HG03135 (cell line): Measurements from ENCODE around the gene TWSG1.
"Not testable (repeated sequence)": the region's sequence is repeated elsewhere in the genome, so short reads cannot be mapped to it uniquely, and the experiment has no call there.

Experiments
- ATAC-seq: cut with Tn5 transposase; IDR thresholded peaks from one replicate; pipeline ENCODE4 v1.9.1; 2021; ENCODE audit warnings: mild to moderate bottlenecking, moderate library complexity; ENCODE audit not compliant: unreplicated experiment

Gene TWSG1

DNA sequence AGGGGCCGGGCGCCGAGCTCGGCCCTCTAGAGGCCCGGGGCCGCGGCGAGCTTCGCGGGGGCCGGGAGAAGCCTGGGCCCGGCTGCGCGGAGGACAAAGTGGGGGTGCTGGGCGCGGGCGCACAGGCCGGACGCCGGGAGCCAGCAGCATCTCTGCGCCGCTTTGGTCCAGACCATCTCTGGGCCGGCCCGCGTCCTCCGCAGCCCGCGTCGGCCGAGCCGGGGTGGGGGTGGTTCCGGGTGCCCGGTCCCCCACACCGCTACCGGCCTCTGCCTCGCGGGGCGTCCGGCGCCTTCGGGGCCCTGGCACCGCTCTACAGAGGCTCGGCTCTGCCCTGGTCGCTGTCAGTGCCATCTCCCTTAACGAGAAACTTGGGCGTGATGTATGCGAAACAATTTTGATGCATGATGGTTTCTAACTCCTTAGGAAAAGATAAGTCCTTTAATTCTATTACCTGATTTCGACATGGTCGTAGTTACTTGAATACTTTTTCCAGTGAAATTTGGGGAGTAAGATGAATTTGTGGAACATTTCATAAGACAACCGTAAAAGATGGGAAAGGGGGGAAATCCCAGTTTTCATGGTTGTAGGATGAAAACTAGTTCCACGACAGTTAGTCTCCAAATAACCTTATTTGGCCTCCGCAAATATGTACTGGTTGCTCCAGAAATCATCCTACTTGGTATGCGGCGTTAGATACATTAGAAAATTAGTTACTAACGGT lies 562 bp downstream of the TWSG1 start:
- peak; percentile 43 for ATAC-seq

DNA sequence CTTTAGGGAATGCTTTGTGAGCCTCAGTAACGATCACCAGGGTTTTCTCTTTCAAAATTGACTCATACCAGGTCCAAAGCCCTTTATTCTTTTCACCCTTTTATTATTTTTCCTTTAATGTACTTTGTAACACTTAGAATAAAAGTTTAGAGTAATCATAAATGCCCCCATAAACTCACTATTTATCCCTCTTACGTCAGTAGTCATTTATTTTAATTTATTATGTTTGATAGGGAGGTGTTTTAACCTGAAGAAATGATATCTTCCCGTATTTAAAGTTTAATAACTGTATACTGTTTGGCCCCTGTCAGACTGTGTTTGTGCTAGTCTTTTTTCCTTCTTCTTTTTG lies 1.1 kb downstream of the TWSG1 start:
- ATAC-seq: no peak

DNA sequence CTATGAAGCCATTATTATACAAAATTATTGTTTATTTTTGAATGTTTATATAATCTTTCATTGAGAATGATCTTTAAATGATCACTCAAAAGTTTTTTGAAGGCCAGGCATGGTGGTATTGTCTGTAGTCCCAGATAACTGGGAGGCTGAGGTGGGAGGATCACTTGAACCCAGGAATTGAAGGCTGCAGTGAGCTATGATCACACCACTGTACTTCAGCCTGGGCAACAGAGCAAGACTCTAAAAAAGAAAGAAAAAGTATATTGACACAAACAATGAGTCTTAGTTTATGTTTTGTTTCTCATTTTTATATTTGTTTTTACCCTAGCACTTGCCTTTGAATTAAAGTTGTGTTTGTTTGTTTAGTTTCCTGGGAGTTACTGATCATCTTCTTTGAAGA lies 2.3 kb downstream of the TWSG1 start:
- no peak for ATAC-seq

DNA sequence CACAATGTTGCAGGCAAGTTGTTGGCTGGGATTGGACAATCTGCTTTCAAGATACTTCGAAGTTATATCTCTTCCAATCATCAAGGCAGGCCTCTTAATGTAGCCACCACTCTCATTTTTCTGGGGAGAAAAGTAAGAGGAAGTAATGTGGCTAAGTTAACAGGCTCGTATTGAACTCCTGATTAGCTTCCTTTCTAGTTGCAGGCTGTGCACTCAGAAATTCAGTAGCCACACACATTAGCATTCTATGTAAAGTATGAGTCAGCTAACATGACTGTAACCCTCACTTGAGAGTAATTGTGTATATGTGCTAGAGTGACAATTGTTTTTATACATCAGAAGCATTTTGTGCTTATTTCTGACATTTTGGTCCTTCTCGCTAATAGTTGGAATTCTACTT lies 3.3 kb downstream of the TWSG1 start:
- ATAC-seq: no peak

DNA sequence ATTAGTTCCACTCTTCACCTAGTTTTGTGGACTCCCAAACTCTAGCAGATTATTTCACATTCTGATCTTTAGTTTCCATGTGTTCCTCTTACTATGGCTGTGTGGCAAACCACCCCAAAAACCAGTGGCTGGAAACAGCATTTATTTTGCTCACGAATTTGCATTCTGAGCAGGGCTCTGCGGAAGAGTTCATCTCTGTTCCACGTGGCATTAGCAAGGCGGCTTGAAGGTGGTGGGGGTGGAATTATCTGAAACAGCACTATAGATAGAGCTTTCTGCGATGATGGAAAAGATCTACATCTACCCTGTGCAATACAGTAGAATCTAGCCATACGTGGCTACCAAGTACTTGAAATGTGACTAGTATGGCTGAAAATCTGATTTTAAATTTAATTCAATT lies 5.9 kb downstream of the TWSG1 start:
- no peak for ATAC-seq

DNA sequence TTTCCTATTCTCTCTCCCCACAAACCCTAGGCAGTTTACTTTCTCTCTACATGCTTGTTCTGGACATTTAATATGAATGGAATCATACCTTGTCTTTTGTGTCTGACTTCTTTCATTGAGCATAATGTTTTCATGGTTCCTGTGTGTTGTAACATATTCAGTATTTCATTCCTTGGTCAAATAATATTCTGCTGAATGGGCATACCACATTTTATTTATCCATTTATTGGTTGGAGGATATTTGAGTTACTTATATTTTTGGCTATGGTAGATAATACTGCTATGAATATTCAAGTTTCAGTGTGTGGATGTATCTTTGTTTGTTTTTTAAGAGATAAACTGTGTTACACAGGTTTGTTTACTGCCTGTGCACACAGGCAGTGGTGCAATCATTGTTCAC lies 9.0 kb downstream of the TWSG1 start:
- ATAC-seq: no peak

DNA sequence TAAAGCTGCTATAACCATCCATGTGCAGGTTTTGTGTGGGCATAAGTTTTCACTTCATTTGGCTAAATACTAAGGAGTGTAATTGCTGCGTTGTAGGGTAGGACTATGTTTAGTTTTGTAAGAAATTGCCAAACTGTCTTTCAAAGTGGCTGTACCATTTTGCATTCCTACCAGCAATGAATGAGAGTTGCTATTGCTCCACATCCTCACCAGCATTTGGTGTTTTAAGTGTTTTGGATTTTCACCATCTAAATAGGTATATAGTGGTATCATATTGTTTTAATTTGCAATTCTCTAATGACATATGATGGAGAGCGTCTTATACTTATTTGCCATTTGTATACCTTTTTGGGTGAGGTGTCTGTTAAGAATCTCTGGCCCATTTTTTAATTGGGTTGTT lies 12.2 kb downstream of the TWSG1 start:
- no peak for ATAC-seq

DNA sequence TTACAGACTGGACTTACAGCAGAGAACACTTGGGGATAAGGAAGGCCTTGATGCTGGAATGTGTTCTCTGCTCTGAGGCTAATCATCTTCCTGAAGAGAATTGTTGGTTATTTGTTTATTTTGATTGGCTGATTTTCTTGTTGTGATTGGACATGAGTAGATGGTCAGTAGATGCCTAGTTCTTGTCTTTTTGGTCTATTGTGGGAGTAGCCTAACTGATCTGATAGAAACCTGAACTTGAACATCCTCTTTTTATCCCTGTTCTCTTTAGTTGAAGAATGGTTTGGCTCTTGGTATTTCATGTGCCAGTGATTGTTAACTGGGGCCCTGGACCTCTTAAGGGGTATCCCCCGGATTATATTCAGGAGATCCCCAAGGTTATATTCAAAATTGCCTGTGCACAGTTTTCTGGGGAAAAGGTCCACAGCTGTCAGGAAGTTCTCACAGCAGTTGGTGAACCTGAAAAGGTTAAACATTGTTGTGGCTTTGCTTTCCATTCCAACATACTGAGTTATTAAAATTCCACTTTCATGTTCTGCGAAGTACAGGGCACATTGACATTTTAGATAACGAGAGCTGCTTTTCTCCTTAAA lies 13.6 kb downstream of the TWSG1 start:
- ATAC-seq: no peak

DNA sequence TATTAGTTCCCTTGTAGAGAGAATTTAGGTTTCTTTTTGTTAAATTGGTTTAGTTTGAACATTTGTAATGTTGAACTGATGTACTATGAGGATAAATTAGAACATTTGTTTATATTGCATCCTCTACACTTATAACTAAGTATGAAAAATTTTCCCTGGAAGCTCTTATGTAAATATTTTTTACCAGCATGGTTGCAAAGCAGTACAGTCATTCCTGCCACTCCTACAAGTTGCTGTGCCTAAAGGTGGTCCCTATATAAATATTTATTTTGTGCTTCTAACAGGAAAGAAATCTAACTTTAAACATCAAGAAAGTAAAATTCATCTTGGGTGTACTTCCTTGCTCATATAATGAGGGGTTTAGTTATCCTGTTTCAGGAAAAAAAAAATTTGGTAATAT lies 14.2 kb downstream of the TWSG1 start:
- no peak for ATAC-seq

DNA sequence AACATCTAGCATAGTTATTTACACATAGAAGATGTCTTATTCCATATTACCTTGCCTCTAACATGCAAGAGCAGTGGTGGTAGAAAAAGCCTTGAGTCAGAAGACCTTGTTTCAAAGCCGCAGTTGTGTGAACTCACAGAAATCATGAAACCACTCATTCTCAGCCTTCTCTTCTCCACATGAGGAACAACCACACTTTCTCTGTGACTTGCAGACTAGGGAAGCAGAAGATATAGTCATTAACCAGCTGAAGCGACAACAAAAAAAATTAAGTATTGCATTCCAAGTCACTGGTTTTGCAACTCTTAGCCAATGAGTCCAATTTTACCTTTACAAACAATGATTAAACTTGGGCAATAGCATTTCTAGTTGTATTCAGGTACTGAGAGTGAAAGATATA lies 19.0 kb downstream of the TWSG1 start:
- peak; percentile 77 for ATAC-seq

DNA sequence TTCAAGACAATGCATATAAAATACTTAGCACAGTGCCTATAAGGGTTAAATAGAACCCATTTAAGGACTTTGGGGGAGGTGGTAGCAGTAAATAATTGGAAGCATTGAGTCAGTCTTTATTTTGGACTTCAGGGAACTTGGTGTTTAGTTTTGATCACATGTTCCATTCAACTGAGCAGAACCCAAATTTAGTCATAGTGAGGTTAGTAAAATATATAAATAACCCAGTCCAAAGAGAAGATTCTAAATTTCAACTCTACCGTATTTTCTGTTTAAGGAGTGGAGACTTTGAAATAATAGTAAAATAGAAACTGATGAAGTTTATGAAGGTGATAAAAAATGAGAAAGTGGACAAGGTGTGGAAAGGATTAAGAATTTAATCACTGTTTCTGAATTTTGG lies 19.7 kb downstream of the TWSG1 start:
- no peak for ATAC-seq

DNA sequence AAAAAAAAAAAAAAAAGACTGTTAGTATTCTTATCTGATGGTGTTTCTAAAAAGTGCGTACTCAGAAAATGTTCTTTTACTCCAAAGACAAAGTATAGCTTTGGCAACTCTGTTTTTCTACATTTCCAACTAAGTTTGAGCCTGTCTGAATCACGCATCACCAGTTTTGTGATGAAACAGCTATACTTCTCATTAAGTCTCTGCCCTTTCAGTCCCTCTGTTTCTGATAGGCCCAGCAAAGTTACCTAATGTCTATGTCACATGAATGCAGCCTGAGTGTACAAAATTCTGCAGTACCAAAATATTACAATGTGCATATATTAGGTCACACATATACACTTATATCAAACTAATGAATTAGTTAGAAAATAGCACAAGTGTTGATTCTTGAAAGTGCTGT lies 22.4 kb downstream of the TWSG1 start:
- ATAC-seq: no peak

DNA sequence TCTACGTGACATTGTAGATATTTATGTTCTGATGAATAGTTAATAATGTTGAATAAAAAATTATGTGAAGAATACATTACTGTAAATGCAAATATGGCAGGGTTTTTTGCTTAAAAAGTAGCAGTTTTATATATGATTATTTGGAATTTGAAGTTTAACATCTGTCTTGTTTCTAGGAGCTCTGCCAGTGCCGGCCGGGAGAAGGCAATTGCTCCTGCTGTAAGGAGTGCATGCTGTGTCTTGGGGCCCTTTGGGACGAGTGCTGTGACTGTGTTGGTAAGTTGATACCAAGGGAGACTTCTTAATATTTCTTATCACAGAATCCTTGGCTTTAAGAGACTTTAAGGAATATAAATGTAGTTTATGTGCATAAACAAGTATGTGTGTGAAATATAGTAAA lies 25.2 kb downstream of the TWSG1 start:
- no peak for ATAC-seq

DNA sequence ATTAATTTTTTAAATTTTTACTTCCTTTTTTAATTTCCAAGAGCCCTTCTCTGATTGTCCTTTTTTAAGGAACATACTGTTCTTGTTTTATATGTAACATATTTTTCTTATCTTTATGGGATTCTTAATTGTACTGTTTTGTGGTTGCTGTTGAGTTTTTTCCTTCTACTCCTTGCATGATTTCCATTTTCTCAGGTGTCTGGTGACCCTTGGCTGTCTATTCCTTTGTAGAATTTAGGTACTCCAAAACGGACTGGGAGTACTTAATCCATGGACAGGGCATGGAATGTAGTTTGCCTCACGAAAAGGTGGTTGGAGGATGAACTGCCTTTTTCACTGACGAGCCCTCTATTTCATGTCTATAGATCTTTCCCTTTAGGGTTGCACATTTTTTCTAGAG lies 26.6 kb downstream of the TWSG1 start:
- ATAC-seq: no peak

DNA sequence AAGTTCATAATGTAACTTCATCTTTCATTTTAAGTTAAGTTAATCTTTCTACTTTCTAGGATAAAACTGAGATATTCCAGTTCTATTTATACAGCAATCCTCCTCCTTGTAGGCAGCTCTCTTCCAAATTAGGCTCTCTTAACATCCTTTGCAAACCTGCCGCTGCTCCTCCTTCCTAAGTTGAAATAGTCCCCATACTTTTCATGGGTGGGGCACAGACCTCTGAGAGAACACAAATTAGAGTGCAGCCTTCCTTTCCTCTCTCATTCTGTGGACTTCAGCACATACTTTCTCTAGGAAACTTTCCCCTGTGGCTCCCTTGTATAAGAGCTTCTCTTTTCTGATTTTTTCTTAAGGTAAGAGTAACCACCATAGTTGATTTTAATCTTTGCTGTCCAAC lies 28.3 kb downstream of the TWSG1 start:
- ATAC-seq: no peak

DNA sequence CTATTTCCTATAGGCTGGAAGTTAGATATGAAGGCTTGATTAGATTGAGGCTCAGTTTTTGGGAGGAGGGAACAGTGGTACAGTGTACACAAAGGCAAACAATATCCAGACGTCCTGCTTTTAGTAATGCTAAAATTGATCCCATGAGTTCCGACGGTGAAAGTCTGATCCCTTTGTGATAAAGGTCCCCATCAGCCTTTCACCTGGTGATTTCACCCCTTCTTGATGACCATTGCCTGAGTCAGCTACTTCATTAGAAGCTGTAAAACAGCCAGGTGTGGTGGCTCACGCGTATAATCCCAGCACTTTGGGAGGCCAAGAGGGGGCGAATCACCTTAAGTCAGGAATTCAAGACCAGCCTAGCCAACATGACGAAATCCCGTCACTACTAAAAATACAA lies 29.7 kb downstream of the TWSG1 start:
- ATAC-seq: no peak

DNA sequence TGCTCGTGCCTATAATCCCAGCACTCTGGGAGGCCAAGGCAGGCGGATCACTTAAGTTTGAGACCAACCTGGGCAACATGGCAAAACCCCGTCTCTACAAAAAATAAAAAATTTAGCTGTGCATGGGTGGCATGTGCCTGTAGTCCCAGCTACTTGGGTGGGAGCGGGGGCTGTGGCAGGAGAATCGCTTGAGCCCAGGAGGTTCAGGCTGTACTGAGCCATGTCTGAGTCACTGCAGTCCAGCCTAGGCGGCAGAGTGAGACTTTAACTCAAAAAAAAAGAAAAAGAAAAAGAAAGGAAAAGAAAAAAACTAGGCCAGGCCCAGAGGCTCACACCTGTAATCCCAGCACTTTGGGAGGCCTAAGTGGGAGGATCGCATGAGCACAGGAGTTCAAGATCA lies 30.8 kb downstream of the TWSG1 start:
- no peak for ATAC-seq

DNA sequence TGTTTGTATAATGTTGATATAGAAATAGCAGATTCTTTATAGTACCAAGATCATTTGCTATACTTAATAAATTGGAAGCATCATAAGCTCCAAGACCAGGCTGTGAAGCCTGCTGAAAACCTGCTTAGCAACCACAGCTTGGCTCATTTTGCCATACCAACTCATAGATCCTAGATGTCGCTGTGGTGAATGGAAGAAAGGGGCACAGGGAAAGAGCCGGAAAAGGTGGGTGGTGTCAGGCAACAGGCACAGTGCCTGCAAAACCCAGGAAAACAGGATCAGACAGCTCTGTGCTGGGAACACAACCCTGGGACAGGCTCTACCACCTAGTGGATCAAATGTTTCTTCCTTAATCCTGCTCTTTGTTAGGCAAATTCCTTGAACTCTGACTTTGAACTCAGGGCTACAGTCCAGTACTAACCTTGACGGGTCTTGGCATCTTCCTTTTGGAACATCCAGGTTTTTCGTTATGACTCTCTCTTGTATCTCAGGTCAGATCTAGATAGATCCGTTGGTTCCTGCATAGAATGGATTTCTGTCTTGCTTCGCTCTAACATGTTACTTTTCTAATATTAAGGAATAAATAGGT lies 31.6 kb downstream of the TWSG1 start:
- no peak for ATAC-seq

DNA sequence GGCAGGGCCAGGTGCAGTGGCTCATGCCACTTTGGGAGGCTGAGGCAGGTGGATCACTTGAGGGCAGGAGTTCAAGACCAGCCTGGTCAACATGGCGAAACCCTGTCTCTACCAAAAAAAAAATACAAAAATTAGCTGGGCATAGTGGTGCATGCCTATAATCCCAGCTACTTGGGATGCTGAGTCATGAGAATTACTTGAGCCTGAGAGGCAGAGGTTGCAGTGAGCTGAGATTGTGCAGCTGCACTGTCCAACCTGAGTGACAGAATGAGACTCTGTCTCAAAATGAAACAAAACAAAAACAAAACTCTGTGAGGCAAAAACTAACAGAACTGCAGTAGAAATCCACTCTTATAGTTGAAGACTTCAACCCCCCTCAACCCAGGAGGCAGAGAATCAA lies 38.7 kb downstream of the TWSG1 start:
- ATAC-seq: not testable (repeated sequence)

DNA sequence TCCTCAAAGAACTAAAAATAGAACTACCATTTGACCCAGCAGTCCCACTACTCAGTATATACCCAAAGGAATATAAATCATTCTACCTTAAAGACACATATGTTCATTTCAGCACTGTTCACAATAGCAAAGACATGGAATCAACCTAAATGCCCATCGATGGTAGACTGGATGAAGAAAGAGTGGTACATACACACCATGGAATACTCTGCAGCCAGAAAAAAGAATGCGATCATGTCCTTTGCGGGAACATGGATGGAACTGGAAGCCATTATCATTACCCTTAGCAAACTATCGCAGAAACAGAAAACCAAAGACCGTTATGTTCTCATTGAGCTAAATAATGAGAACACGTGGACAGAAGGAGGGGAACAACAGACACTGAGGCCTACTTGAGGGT lies 44.5 kb downstream of the TWSG1 start:
- ATAC-seq: no peak

DNA sequence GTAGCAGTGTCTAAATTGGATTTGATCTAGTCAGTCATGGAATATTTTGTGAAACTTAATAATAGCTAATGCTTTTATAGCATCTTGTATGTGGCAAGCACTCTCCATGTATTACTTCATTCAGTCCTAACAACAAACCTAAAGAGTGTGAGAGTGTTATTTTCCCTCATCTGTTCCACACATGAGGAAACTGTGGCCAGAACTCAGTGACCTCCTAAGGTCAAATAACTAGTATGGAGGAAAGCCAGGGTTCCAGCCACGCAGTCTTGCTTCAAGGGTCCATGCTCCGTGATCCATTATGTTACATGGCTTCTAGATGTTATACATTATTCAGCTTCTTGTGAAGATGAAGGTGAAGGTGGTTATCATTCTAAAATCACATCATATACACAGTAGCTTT lies 45.5 kb downstream of the TWSG1 start:
- ATAC-seq: no peak

DNA sequence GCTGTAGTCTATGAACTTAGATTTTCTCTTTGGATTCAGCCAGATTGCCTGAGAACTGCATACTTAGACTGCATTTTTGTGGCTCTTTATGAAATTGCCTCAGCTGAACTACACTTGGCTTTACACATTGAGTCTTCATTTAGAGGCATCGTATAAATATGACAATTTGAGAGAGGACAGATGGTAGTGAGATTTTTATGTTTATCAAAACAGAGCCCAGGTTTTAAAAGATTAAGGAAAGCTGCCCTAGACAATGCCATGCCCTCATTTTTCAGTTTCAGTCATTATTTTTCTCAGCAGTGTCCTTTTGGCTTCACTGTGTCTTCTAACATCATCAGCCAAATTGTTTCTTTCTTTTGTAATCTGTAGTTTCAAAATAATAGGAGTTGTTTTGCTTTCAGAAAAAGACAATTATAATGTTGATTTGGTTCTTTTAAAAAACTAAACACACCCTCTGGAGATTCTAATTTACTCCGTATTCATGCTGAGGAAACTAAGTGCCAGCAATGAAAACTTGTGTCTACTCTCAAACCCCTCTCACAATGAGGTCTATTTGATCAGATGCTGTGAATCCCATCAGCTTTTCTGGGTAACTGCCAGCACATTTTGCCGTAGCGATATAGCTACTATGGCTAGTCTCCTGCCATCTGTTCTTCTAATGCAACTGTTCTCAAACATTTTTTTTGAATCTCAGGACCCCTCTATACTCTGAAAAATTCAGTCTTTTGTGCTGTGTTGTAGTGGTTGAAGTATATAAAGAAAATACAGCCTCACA lies 46.2 kb downstream of the TWSG1 start:
- no peak for ATAC-seq
